Nephron (organoid): ENCODE data around the gene LARP4.
A peak's percentile ranks its signal among the peaks of the same experiment; 100 is the strongest.
"Not testable (repeated sequence)": the region's sequence is repeated elsewhere in the genome, so short reads cannot be mapped to it uniquely, and the experiment has no call there.

ENCODE experiments used
- H3K27ac Mint-ChIP-seq, 3 experiments: 2 replicates each; pipeline ENCODE4 v1.8.0; 2020; ENCODE audit warnings: mixed read lengths in 3 of 3, mild to moderate bottlenecking in 2 of 3, moderate library complexity in 1 of 3
- H3K27me3 Mint-ChIP-seq: 2 replicates; pipeline ENCODE4 v1.8.0; 2021; ENCODE audit warnings: low read depth, mild to moderate bottlenecking, moderate library complexity, mixed read lengths
- H3K36me3 Mint-ChIP-seq: 2 replicates; pipeline ENCODE4 v1.8.0; 2020; ENCODE audit warnings: low read depth, mixed read lengths
- H3K4me1 Mint-ChIP-seq: 2 replicates; pipeline ENCODE4 v1.8.0; 2020; ENCODE audit warnings: mixed read lengths
- H3K4me3 Mint-ChIP-seq, 3 experiments: 2 replicates each; pipeline ENCODE4 v1.8.0; 2020; ENCODE audit warnings: mild to moderate bottlenecking in 3 of 3, mixed read lengths in 3 of 3, moderate library complexity in 2 of 3
- H3K9me3 Mint-ChIP-seq: 2 replicates; pipeline ENCODE4 v1.8.0; 2020; ENCODE audit warnings: mixed read lengths
- TF ChIP-seq, protein P1 (sequence below), 3 experiments: fragments of 200-600 bp; sonication (generic); IDR thresholded peaks; one replicate each; pipeline ENCODE4 v1.5.0; 2021; ENCODE audit warnings: antibody characterized with exemption in 3 of 3; ENCODE audit not compliant: unreplicated experiment in 3 of 3

LARP4 gene

DNA sequence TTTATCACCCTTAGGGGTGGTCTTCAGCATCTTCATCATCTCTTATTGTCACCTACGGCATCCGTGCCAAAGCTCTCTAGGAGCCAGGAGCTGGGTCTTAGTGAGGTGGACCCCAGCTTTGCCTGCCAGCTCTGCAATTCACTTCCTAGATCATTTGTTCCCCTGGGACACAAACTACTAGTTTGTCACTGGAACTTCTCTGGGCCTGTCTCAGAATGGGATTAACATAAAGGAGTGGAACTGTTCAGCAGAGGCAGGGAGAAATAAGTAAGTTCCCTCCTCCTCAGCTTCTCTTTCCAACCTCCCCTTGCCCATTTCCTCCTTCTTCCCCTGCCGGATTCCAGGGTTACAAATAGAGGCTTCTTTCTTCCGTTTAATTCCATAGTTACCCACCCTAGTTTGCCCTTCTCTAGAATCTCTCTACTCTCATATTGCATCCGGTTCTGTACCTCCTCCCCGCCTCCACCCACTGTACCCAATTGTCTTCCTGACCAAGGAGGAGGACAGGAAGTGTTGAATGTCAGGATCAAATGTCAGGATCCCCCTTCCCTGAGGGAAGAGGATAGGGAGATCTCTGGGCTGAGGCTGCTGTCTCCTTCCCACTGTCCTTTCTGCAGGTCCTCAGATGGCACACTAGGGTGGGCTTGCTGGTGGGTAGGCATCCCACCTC is 25.0 kb downstream of the LARP4 start:
- Mint-ChIP-seq H3K9me3 (no peaks in the 10 kb centered on the region), H3K27ac (peak overlapping the region in 2 of 3 experiments; percentile 0 to 3), H3K4me3 (no peak overlapping the region), H3K4me1 (peaks cover 14% of the 10 kb centered on the region), H3K36me3 (peaks cover 22% of the 10 kb centered on the region), H3K27me3 (no peaks in the 10 kb centered on the region)
- TF ChIP-seq, protein P1, sequence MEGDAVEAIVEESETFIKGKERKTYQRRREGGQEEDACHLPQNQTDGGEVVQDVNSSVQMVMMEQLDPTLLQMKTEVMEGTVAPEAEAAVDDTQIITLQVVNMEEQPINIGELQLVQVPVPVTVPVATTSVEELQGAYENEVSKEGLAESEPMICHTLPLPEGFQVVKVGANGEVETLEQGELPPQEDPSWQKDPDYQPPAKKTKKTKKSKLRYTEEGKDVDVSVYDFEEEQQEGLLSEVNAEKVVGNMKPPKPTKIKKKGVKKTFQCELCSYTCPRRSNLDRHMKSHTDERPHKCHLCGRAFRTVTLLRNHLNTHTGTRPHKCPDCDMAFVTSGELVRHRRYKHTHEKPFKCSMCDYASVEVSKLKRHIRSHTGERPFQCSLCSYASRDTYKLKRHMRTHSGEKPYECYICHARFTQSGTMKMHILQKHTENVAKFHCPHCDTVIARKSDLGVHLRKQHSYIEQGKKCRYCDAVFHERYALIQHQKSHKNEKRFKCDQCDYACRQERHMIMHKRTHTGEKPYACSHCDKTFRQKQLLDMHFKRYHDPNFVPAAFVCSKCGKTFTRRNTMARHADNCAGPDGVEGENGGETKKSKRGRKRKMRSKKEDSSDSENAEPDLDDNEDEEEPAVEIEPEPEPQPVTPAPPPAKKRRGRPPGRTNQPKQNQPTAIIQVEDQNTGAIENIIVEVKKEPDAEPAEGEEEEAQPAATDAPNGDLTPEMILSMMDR (IDR thresholded peaks at IDR 0.05; ENCODE audit: unreplicated experiment in 3 of 3) = no peak

DNA sequence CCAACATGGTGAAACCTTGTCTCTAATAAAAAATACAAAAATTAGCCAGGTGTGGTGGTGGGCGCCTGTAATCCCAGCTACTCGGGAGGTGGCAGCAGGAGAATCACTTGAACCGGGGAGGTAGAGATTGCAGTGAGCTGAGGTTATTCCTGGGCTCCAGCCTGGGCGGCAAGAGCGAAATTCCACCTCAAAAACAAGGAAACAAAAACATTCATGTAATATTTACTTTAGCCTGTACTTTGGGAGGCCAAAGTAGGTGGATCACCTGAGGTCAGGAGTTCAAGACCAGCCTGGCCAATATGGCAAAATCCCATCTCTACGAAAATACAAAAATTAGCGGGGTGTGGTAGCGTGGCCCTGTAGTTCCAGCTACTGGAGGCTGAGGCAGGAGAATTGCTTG is 31.0 kb downstream of the LARP4 start:
- not testable (repeated sequence) for H3K9me3 Mint-ChIP-seq, H3K27me3 Mint-ChIP-seq, H3K4me3 Mint-ChIP-seq, H3K4me1 Mint-ChIP-seq, H3K27ac Mint-ChIP-seq
- peaks cover 62% of the 10 kb centered on the region for H3K36me3 Mint-ChIP-seq

DNA sequence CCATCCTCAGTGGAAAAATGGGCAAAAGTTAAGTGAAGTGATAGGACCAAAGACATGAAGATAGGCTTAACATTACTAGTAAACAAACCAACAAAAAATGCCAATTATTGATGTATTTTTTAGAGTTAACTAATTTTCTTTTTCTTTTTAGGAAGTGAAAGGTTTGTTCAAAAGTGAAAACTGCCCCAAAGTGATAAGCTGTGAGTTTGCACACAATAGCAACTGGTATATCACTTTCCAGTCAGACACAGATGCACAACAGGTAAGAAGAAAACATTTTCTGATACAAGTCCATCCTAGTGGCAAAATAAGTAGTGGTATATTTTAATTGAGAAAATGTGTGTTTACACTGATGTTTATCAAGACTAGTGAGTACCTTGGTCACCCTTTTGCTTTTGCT is 39.6 kb downstream of the LARP4 start:
- peaks cover 76% of the 10 kb centered on the region for H3K36me3 Mint-ChIP-seq
- TF ChIP-seq, protein P1 (IDR thresholded peaks at IDR 0.05; ENCODE audit: unreplicated experiment in 3 of 3) = no peak
- no peaks in the 10 kb centered on the region for H3K9me3 Mint-ChIP-seq
- H3K27me3 Mint-ChIP-seq = no peaks in the 10 kb centered on the region
- H3K4me3 Mint-ChIP-seq = no peak overlapping the region
- no peaks in the 10 kb centered on the region for H3K4me1 Mint-ChIP-seq
- H3K27ac Mint-ChIP-seq = no peak overlapping the region

DNA sequence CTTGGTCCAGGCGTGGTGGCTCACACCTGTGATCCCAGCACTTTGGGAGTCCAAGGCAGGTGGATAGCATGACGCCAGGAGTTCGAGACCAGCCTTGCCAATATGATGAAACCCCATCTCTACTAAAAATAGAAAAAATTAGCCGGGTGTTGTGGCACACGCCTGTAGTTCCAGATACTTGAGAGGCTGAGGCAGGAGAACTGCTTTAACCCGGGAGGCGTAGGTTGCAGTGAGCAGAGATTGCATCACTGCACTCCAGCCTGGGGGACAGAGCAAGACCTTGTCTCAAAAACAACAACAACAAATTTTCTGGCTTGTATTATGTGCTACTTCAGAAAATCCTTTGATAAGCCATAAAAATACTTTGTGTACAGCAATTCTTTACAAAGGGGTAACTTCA is 41.1 kb downstream of the LARP4 start:
- Mint-ChIP-seq H3K27ac (no peak overlapping the region), H3K27me3 (no peaks in the 10 kb centered on the region), H3K4me3 (no peak overlapping the region), H3K4me1 (no peaks in the 10 kb centered on the region), H3K36me3 (peaks cover 70% of the 10 kb centered on the region), H3K9me3 (no peaks in the 10 kb centered on the region)
- TF ChIP-seq, protein P1 (IDR thresholded peaks at IDR 0.05; ENCODE audit: unreplicated experiment in 3 of 3) = no peak

DNA sequence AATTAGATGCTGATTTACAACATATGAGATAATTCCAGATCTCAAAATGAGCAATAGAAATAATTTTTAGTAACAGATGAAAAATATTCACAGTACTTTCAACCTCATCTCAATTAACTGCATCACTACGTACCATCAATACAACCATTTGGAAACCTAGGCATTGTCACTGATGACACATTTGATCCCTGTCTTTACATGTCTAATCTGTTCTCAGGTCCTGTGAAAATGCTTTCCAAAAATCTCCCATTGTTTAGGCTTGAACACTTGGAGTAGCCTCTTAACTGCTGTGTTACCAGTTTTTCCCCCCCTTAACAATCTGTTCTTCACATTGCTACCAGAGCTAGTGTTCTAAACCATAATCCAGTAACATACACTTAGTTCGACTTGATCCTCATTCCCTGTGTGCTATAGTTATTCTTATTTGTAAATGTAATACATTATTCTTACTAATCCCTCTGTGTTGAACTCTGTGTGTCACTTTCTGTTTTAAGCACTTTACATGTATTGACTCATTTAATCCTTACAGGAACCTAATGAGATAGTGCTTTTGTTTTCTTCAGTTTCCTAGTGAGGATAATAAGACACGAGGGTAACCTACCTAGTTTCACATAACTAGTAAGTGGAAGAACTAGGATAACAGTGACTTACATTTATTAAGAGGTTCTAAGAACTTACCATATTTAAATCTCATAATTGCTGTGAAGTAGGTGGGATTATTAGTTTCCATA is 41.7 kb downstream of the LARP4 start:
- Mint-ChIP-seq H3K4me3 (no peak overlapping the region), H3K9me3 (no peaks in the 10 kb centered on the region), H3K4me1 (no peaks in the 10 kb centered on the region), H3K27ac (no peak overlapping the region), H3K36me3 (peaks cover 71% of the 10 kb centered on the region), H3K27me3 (no peaks in the 10 kb centered on the region)
- TF ChIP-seq, protein P1 (IDR thresholded peaks at IDR 0.05; ENCODE audit: unreplicated experiment in 3 of 3) = no peak

DNA sequence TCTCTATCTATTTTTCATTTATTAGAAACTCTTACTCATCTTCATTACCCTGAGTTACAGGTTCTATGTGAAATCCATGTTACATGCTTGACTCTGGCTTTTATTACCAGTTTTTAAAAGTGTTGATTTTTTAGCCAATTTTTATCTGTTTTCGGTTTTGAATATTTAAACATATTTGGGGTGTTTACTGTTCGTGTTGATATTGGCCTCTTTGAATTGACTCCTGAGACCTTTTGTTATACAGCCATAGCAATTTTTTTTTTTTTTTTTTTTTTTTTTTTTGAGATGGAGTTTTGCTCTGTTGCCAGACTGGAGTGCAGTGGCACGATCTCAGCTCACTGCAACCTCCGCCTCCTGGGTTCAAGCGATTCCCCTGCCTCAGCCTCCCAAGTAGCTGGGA is 49.0 kb downstream of the LARP4 start:
- not testable (repeated sequence) for H3K4me3 Mint-ChIP-seq, H3K27ac Mint-ChIP-seq

DNA sequence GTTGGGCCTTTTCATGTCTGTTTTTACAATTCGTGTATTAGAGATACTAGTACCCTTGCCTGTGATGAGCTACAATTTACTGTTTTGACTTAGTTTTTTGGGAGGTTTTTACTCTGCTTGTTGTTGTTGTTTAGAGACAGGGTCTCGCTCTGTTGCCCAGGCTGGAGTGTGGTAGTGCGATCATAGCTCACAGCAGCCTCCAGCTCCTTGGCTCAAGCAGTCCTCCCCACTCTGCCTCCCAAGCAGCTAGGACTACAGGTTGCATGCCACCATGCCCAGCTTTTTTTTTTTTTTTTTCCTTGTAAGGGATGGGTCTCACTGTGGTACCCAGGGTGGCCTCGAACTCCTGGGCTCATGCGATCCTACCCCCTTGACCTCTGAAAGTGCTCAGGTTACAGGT is 52.1 kb downstream of the LARP4 start:
- H3K9me3 Mint-ChIP-seq = no peaks in the 10 kb centered on the region
- H3K4me3 Mint-ChIP-seq = no peak overlapping the region
- H3K36me3 Mint-ChIP-seq = peaks cover 64% of the 10 kb centered on the region
- no peaks in the 10 kb centered on the region for H3K27me3 Mint-ChIP-seq
- TF ChIP-seq, protein P1 (IDR thresholded peaks at IDR 0.05; ENCODE audit: unreplicated experiment in 3 of 3) = no peak
- H3K4me1 Mint-ChIP-seq = no peaks in the 10 kb centered on the region
- no peak overlapping the region for H3K27ac Mint-ChIP-seq

More for the DNA sequence above, 49.0 kb downstream of the LARP4 start:
- not testable (repeated sequence) for H3K4me1 Mint-ChIP-seq, H3K27me3 Mint-ChIP-seq, H3K9me3 Mint-ChIP-seq
- peaks cover 64% of the 10 kb centered on the region for H3K36me3 Mint-ChIP-seq
